GM19023 (cell line): Measurements from ENCODE around the gene ITSN2.
"Not testable (repeated sequence)": the region's sequence is repeated elsewhere in the genome, so short reads cannot be mapped to it uniquely, and the experiment has no call there.

ENCODE experiments used
- ATAC-seq: cut with Tn5 transposase; IDR thresholded peaks from one replicate; pipeline ENCODE4 v1.9.1; 2021; ENCODE audit warnings: mild to moderate bottlenecking, moderate library complexity; ENCODE audit not compliant: unreplicated experiment

ITSN2 gene

DNA sequence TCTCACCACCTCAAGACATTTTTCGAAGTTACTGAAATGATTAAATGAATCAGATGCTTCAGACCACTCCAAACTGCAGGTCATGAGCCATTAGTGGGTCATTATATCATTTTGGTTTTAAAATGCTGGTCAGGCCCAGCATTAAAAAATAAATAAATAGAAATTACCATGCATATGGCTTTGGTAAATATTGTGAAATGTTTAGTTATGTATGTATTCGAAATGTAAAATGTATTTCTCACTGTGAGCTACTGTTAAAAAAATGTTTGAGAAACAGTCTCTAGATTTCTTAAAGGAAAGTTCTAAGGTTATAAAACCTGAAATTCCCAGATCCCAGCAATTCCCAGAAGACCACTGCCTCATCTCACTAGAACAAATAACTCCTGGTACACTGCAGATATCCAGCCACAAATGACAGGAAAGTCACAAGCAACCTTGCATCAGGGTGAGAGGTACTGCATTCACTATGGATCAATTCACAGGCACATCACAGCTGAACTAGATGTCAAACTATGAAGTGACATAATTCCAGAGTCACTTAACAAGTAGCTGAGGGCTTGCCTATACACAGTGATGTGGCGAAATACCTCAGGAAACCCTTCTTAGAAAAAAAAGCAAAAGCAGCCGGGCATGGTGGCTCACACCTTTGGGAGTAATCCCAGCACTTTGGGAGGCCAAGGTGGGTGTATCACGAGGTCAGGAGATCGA, 138.8 kb downstream of the ITSN2 start:
- no peak for ATAC-seq

DNA sequence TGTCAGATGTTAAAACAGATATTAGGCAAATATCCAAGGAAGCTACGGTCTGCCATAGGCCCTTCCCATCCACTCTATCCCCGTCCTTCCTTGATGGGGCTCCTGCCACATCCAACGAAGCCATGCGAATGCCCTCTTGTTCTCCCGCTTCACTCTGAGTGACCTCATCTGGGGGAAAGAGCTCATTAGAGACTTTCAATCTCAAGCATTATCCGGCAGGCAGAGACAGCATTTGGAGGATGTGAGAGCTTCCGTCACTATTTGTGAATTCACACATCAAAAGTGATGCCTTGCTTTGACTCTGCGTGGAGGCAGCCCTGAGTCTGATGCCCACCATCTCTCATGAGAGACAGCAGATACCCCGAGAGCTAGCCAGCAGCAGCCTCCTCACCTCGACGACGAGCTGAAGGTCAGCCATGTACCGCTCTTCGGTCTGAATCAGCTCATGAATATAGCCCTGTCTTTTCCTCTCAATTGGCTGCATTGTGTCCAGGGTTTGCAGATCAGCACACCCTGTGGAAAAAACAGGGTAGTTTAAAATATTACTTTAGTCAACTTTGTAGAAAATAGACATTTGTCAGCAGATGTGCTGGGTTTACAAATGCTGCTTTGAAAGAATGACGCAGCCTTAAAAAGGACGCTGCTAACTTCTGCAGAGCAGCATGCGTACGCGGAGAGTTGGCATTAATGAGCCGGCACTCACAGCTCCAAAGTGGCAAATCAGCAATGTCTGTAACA, 139.6 kb downstream of the ITSN2 start:
- ATAC-seq = no peak

DNA sequence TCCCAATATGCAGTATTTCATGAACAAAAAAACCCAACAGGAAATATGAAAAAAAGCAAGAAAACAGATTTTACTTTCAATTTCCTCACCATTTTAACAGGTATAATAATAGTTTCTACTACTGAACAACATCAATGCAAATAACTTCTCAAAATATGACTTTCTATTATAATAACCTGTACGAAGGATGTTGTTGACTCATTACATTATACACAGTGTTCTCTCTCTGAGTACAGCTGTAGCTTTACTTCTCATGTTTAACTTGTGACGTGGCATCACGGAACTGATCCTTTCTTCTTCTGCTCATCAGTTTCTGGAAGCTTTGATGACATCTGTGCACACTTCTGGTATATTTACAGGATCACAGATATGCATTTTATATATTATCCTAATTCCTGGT, 145.5 kb downstream of the ITSN2 start:
- peak; percentile 96 for ATAC-seq

DNA sequence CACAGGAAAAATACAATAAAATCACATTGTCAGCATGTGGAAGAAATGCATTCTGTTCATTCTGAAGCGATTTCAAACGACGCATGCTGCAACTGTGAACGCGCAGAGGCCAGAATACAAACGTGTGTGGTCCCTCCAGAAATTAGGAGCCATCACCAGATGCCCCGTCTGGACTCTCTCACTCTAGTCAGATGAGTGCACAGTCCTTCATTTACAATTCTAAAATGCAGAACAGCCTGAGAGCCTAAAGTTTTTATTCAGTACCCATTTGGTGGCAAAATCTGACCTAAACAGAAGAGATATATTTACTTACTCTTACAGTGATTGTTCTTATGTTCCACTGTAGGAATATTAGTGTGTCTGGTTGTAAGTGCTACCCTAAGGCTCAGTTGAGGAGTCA, 148.9 kb downstream of the ITSN2 start:
- no peak for ATAC-seq

DNA sequence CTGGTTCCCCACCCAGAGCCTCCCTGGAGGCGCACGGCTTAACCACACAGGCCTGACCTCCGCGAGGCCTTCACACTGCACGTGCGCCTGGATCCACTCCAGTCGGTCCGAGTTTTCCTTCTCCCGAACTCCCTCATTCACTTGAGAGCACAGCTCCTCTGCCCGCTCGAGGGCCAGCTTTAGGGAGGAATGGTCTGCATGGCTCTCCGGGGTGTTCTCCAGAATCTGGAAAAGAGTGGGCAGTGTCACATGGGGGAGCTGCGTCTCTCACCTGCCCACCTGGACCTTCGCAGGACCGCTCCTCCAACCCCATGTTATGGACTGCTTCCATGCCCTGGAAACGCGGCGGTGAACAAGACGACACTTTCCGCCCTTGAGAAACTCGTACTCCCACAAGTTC, 149.6 kb downstream of the ITSN2 start:
- ATAC-seq = no peak

DNA sequence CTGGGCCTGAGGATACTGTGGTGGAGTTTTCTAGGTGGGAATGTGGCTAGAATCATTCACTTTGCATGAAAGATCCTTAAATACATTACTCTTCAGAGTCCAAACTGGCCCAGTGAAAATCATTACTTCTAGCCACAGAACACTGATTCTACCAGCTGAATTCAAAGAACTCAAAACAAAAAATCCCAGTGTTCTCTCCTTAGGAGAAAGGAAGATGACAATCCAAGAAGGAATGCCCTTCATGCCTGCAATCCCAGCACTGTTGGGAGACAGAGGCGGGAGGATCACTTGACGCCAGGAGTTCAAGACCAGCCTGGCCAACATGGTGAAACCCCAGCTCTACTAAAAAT, 150.3 kb downstream of the ITSN2 start:
- no peak for ATAC-seq

DNA sequence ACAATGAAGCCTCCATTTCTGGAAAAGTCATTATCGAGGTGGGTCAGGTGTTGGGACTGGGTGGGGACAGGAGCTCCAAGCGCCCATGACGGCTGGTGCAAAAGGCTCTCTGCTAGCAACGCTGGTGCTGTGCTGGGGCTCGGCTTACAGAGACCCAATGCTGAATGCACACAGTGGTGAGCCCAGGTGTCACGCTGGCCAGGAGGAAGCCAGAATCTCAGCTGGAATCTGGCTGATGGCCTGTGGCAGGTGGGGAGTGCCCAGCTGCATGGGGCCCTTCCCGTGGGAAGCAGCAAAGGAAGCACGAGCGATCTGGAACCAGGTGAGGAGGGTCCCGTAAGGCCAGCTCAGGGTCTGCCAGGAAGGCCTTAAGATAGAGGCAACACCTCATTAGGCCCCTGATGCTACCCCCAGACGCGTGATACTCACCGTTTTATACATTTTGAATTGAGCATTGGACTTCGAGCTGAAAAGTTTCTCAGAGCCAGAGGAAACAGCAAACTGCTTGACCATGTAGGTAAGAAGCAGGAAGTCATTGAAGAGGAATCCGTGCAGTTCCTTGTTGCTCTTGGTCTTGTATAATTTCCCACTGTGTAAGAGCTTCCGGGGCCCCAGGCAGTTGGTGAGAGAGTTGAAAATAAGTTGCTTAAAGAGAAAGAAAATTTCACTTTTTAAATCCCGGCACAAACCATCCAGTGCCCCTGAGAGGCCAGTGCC, 150.8 kb downstream of the ITSN2 start:
- ATAC-seq = no peak

DNA sequence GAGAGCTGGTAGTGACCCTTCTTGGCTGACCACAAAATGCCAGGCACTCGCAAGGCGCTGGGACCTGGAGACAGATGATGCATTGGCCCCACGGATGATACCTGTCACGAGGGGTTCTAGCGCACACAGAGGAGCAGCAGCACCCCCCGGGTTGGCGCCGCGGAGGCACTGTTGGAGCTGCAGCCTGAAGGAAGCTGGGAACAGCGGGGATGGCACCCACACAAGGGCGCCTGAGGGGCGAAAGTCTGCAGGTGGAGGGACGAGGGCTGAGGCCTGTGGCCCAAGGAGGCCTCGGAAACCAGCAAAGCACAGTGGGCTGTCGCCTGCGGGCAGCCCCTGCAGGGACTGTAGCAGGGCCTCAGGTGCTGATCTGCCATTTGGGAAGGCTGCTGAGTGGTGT, 151.8 kb downstream of the ITSN2 start:
- ATAC-seq = no peak

DNA sequence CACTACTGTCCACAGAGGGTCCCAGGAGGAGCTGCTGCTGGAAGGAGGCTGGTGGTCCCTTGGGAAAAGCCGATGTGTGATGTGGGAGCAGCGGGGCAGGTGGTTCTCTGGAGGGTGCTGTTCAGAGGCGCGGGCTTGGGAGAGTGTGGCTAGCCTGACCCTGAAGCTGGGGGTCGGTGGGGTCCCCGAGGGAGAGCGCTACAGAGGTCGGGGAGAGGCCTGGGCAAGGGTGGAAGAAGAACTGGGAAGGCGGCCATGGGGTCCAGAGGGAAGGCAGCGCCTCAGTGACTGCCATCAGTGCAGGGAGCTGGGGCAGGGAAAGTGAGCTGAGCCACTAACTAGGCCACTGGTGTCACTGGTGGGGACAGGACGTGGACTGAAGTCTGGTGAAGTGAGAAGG, 153.0 kb downstream of the ITSN2 start:
- ATAC-seq = no peak

DNA sequence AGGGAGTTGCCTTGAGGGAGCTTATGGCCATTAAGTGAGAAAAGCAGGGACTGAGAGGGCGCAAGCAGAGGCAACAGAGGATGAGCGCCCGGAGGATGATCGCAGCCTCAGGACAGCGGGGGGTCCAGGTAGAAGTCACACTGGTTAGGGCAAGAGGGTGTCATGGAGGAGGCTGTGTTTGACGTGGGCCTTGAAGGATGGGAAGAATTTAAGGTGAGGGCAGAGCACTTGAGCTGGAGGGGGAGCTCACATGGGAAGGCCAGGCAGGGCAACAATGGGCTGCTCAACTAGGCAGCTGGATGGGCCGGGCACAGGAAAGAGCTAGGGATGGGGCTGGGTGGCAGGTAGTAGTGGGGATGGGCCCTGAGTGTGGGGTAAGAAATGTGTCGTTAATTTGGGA, 153.6 kb downstream of the ITSN2 start:
- no peak for ATAC-seq

DNA sequence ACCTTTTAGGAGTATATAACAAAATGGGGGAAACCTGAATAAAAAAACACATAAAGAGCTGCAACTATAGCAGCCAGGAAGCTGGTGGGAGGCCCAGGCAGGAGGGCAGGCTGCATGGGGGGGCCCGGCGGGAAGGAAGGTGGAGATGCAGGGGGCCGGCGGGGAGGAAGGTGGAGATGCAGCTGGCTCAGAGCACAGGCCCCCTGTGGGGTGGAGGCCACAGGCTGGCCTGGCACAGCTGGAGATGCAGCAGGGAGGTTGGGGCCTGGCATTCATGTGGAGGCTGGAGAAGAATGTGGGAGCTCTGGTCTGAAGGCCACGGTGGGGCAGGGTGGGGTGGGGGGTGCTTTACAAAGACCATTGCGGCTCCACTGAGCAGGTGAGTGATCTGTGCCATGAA, 154.1 kb downstream of the ITSN2 start:
- no peak for ATAC-seq

DNA sequence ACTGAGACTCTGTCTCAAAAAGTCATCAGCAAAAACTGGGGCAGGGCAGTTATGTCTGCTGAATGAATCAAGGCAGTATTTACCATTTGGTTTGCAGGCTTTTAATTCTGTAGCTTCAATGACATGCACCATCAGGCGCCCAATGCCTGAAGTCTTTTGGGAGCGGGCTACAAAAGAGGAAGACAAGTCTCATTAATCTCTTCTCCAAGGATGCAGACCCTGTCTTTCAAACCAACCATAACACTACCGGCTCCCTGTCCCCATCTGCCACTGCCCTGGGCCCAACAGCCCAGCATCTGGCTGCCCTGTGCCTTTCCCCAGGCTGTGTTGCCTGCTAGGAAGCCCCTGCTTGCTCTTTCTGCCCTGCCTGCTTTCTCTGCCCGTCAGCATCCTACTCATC, 155.2 kb downstream of the ITSN2 start:
- no peak for ATAC-seq

DNA sequence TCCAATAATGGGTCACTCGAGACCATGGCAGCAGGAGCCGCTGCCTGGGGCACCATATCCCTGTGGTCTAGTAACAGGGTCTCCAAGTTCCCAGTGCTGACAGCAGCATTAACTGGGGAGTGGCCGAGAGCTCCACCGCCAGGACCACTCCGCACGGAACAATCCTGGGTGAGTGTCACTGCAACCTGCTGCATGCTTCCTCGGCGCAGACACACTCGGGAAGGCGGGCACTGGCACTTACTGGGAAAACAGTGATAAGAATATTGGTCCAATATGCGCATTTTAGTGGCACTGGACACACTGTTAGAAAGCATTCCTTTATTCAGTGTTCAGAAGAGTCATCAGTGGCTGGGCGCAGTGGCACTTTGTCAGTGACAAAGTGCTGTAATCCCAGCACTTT, 155.8 kb downstream of the ITSN2 start:
- ATAC-seq = no peak

DNA sequence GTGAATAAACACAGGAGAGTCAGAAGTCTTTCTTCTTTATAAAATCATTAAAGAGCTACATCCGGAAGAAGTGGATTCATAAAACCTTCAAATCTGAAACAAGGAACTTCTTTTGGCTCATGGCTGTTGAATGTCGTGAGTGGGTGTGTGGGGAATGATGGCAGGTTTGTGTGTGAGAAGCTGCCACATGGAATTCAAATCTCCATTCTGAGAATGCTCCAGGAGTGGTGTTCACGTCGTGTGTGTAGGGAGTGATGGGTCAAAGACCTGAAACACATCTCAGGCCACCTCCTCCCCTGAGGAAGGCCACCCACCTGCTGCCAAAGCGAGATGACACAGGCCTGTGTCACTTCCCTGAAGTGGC, 156.6 kb downstream of the ITSN2 start:
- ATAC-seq = no peak

DNA sequence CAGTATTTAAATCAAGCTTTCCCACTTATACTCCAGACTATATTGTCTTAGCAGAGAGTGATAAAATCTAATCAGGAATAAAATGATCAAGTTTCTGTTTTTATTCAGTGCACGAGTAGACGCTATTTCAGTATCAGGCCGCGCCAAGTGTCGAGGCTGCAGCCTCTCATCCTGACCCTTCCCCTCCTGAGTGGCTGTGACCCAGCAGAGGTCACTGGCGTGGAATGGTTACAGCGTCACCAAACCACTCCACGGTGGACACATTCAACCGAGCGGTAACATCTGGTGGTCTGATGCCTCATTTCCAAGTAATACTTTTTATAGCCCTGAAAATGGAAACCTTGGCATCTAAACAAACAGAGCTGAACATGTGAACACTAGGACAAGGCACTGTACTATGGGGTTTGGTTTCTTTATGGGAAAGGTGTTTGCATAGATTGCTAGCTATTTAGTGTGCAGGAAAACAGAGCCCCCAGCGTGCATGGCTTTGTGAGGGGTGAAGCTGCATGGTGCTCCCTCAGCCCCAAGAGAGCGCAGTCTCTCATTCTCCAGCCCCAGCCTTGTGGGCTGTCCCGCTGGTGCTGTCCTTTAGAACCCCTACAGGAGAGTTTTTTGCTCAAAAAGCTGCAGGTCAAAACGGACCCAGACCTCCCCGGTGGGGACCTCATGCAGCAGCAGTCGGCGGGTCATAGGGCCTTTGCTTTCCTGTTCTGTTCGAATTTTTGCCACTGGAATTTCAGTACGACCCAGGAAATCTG, 157.1 kb downstream of the ITSN2 start:
- ATAC-seq = no peak

DNA sequence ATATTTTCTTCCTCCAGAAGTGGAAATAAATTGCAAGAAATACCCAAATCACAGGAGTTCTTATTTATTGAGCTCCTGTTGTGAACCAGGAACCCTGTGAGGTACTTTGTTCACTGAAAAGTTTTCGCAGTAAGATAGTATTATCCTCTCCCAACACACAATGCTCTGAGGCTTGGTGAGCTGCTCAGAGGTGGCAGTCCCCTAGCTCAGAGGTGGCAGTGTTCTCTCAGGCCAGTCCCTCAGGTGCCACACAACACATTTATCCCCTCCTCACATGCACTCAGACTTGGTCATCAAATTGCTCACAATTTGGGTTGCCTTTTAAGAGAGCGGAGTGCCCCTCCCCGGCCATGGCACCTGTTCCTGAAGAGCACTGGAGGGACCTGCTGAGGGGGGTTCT, 159.5 kb downstream of the ITSN2 start:
- ATAC-seq = no peak

DNA sequence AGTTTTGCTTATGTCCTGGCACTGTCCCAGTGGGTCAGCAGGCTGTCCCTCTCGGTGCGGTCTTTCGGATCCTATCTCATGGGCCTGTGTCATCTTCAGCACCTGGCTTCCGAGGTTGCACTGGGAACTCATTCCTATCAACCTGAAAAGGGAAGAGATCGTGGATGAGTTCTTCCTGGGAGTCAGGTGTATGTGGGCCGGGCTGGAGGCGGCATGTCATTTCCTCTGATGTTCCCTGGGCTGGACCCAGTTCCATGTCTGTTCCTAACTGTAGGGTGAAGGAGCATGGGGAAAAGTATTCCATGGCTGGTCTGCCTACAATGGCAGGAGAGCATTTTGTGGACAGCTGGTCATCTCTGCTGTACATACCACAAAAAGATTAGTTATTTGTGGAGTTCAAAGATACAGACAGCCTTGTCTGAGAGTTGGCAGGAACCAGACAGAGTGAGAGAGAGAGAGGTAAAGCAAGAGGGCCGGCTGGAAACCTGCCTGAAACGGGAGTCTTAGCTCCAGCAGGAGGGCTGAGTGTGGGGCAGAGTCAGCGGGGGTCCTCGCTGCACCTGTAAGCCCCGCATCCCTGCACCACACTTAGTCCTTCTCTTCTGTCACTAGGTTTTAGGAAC, 160.3 kb downstream of the ITSN2 start:
- ATAC-seq = no peak

DNA sequence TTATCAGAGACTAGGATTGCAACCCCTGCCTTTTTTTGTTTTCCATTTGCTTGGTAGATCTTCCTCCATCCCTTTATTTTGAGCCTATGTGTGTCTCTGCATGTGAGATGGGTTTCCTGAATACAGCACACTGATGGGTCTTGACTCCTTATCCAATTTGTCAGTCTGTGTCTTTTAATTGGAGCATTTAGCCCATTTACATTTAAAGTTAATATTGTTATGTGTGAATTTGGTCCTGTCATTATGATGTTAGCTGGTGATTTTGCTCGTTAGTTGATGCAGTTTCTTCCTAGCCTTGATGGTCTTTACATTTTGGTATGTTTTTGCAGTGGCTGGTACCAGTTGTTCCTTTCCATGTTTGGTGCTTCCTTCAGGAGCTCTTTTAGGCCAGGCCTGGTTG, 163.1 kb downstream of the ITSN2 start:
- ATAC-seq = not testable (repeated sequence)

DNA sequence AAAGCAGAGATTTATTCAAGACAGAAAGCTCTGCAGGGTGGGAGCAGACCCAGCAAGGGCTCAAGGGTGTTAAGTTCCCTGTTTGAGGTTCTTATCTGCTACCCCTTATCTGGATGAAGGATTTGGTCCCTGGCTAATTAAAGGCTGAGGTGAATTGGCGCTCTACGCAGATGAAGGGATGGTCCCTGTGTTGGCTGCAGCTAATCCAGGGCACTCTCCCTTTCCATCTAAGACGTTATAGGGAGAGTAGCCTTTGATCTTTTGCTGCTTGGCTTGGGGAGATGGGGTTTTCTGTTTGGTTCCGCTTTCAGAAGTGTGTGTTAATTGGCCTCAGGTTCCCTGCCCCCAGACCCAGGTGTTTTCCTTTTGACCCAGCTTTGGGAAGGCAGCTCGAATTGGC, 168.5 kb downstream of the ITSN2 start:
- no peak for ATAC-seq

DNA sequence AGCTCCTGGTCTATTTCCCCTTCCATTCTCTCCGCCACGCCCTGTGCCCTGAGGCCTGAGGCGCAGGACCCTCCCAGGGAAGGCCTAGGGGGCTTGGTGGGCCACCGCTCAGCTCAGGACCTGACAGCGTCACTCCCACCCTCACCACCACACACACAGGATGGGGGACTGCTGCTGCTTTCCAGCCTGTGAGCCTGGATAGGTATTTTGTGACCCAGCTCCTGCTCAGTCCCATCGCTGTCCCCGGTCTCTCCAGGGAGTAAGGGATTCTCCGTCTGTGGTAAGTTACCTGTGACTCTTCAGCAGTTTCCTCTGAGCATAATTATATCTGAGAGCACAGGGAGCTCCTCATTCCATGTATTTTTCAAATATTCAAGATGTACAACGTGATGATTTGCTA, 169.2 kb downstream of the ITSN2 start:
- no peak for ATAC-seq

DNA sequence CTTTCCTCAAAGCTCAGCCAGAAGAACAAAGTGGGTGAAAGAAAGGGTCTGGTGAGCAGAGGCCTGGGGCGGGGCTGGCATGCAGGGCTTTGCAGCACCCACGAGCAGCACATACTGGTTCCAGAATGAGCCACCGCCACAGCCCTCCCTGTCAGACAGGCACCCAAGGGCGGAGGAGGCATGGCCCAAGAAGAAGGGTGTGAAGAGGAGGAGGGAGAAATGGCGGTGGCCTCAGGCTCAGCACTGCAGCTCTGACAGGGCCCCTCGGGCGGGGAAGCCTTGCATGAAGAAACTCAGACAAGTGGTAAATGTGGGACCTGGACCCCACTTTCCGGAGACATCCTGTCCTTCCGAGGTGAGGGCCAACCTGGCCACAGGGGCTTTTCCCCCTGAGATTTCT, 169.8 kb downstream of the ITSN2 start:
- no peak for ATAC-seq
